GM18502 (cell line): Measurements from ENCODE around the gene ZC3H18.
A peak's percentile ranks its signal among the peaks of the same experiment; 100 is the strongest.

Experiments used
- ATAC-seq: cut with Tn5 transposase; IDR thresholded peaks from one replicate; pipeline ENCODE4 v1.9.1; 2021; ENCODE audit warnings: mild to moderate bottlenecking; ENCODE audit not compliant: unreplicated experiment, poor library complexity

Gene ZC3H18

GRCh38 chr16:88569985-88570690 is at the start of gene ZC3H18:
Gene ZC3H18 (plus strand): TSS chr16:88570403. CDS start chr16:88577124, 6,721 bp downstream.
- peak; percentile 69 for ATAC-seq

- no peak for ATAC-seq
These were observed 48.5 kb upstream of the ZC3H18 start for GRCh38 chr16:88521674-88522073.

- no peak for ATAC-seq
These were observed 47.8 kb upstream of the ZC3H18 start for GRCh38 chr16:88522276-88522949.

GRCh38 chr16:88523309-88524161 is 46.7 kb upstream of the ZC3H18 start:
- ATAC-seq: no peak

- no peak for ATAC-seq
These were observed 45.8 kb upstream of the ZC3H18 start for GRCh38 chr16:88524274-88524972.

DNA sequence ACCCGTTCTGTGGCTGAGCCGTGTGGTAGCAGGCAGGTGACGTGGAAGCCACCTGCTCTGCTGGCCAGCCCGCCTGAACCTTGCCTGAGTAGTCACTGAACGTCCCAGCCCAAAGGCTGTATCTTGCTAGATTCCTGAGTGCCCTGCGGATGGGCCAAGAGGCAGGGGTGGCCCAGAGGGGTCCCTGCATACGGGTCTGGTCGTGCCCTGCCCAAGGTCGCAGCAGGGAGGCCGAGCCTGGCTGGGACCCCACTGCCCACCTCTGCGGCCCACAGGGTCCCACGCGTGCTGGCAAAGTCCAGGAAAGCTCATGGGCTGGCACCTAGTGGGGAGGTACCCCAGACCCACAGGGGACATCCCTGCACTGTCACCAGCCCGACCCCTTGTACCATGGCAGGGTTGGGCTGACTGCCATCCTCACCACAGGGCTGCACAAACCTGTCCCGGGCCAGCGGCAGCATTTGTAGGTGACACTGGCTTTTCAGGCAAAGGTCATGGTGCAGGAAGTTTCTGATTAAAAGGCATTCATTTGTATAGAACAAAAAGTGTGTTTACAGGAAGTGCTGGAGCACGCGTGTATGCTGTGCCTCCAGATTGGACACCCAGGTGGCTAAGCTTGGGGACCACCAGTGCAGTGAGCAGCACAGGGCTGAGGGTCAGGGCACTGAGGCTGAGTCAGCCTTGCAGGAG is 45.1 kb upstream of the ZC3H18 start:
- ATAC-seq: no peak

DNA sequence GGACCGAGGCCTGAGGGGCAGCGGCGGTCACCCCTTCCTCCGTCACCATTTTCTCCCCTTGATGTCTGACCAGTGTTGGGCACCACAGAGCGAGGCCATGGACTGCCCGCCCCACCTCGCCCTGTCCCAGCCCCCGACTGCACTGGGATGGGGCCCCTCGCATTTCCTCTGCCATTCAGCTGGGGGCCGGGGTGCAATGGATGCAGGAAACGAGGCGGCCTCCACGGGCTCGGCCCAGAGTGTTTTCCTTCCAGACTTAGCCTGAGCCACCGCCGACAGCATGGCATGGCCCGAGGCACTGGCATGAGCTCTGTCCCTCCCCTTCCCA is 44.6 kb upstream of the ZC3H18 start:
- ATAC-seq: no peak

- ATAC-seq: no peak
These were observed 43.9 kb upstream of the ZC3H18 start for GRCh38 chr16:88526008-88526905.

- no peak for ATAC-seq
These were observed 43.4 kb upstream of the ZC3H18 start for GRCh38 chr16:88526906-88527185.

DNA sequence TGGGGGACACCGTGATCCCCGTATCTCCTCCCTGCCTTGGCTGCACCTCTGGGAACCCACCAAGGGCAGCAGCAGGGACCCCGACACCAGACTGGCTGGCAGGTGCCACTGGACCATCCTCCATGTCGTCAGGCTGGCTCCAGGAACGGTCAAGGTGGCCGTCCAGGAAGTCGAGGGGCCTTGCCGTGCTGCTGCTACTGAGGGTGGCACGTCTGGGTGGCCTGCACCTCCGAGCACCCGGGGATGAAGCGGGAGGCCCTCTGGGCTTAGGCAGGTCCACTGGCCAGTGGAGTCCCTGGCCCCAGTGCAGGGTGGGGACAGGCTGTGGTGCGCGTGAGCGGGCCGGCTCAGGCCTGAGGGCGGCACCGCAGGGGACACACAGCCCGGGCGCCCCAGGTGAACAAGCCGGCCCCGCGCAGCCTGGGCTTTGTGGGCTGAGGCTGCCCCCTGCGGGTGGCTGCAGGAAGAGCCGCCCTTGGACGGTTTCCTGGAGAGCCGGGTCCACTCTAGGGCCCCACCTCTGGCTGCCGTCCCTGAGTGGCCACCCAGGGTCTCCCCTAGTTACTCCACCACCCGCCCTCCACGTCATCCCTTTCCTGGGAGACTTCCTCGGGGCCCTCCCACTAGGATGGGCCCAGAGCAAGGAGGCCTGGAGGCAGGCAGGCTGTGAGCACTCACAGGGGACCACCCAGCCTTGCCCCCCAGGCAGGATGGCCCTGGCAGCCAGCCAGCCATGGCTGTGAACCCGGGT is 42.8 kb upstream of the ZC3H18 start:
- no peak for ATAC-seq

- no peak for ATAC-seq
These were observed 42.1 kb upstream of the ZC3H18 start for GRCh38 chr16:88527937-88528743.

GRCh38 chr16:88528902-88529318 is 41.3 kb upstream of the ZC3H18 start:
- no peak for ATAC-seq

GRCh38 chr16:88529596-88529995 is 40.6 kb upstream of the ZC3H18 start:
- no peak for ATAC-seq

DNA sequence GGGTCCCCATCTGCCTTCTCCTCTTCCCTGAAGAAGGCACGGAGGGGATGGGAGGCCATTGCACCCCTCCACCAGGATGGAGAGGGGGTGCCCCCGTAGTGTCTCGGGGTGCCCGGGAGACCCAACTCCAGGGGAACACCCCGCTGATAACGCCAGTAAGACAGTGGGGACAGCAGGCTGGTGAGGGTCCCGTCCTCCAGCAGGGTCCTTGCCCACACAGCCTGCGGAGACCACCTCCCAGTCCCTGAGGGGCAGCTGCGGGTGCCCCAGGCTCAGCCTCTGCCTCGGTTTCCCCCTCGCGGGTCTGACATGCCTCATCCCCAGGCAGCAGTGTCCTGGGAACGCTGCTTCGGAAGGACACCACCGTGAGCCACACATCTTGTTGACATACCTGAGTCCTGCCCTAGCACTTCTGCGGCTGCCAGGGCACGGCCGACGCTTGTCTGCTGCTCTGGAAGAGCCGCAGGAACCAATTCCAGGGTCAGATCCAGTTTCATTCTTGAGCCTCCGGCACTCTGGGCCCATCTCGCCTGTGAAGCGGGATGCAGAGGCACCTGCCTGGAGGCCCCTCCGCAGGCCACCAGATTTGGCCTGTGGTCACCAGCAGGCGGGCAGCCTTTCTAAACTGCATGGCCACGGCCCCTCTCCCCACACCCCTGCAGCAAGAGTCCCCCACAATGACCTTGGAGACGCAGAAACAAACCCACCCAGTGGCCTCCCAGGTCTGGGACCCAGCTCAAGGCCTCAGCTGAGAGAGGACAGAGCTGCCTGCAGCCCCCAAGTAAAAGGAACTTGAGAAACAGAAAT is 39.9 kb upstream of the ZC3H18 start:
- no peak for ATAC-seq

DNA sequence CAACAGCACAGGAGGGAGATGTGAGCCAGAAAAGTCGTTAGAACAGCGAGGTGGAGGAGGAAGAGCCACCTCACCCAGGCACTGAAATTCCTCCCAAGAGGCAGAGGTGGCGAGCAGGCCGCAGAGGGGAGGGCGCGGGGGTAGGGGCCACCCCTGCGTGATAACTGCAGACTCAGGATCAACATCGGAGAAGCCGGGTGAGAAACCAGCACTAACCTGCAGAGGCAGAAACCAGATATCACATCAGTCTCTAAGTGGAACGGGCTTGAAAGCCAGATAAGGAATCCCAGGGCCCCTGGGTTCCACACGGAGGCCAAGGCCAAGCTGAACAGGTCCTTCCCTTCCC is 39.4 kb upstream of the ZC3H18 start:
- ATAC-seq: no peak

GRCh38 chr16:88531346-88531745 is 38.9 kb upstream of the ZC3H18 start:
- no peak for ATAC-seq

DNA sequence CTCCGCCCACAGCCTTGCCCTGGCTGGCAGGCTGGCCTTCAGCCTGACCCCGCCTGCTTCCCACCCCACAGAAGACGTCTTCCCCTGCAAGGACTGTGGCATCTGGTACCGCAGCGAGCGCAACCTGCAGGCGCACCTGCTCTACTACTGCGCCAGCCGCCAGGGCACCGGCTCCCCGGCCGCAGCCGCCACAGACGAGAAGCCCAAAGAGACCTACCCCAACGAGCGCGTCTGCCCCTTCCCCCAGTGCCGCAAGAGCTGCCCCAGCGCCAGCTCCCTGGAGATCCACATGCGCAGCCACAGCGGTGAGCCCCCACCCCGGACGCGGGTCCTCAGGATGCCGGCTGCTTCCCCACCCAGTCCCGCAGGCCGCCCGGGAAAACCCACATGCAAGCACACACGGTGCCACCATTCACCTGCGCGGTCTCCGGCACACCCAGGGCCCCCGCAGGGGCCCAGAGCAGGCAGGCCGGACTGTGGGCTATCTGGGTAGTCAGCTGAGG is 38.2 kb upstream of the ZC3H18 start:
- no peak for ATAC-seq
